RWPE1 (cell line): Measurements from ENCODE around the gene WRNIP1.
A peak's percentile ranks its signal among the peaks of the same experiment; 100 is the strongest.

Experiments used
- CTCF ChIA-PET: fragments of 350-600 bp; sonication (Branson Sonifier 250); formaldehyde crosslinking; extraction: SDS; loops from one replicate; lab custom pipeline; 2021; lab: Yijun Ruan, JAX
- POLR2A ChIA-PET: fragments of 400-600 bp; formaldehyde crosslinking; extraction: SDS; loops from one replicate; lab custom pipeline; 2020; ENCODE audit warnings: antibody characterized with exemption; ENCODE audit not compliant: low non-redundant PET; lab: Yijun Ruan, JAX
- DNase-seq: peaks from one replicate; pipeline ENCODE4 v3.0.0; 2012; ENCODE audit warnings: low spot score
- H3K27ac ChIP-seq: fragments of 450-650 bp; 2 replicates; pipeline ENCODE4 v1.5.1; 2017
- CTCF ChIP-seq: fragments of 450-650 bp; conservative IDR thresholded peaks from 2 replicates; pipeline ENCODE4 v1.5.1; 2017; ENCODE audit warnings: low read depth, mild to moderate bottlenecking

Gene WRNIP1

GRCh38 chr6:2745246-2745645 lies 19.9 kb upstream of the WRNIP1 start:
- ChIA-PET POLR2A (no interaction called here), CTCF (no interaction called here)
- DNase-seq = no peak
- no peak overlapping the region for H3K27ac ChIP-seq
- TF ChIP-seq CTCF = no peak

- H3K27ac ChIP-seq = no peak overlapping the region
- no peak for DNase-seq
- no peak for TF ChIP-seq CTCF
- CTCF ChIA-PET = interaction anchor here (1.6 kb wide), 1 partner anchor 8 kb away, joined by 5 read pairs; no protein-coding TSS in a partner anchor
- POLR2A ChIA-PET = no interaction called here
Observed at GRCh38 chr6:2746557-2747061, 18.6 kb upstream of the WRNIP1 start.

GRCh38 chr6:2748183-2748582 lies 17.0 kb upstream of the WRNIP1 start:
- ChIA-PET POLR2A (no interaction called here), CTCF (interaction anchor here (0.6 kb wide), 1 partner anchor 10 kb away, joined by 4 read pairs; no protein-coding TSS in a partner anchor)
- TF ChIP-seq CTCF = no peak
- H3K27ac ChIP-seq = no peak overlapping the region
- DNase-seq = no peak

- ChIA-PET POLR2A (no interaction called here), CTCF (interaction anchor here (0.5 to 2.3 kb wide), 14 partner anchors 9 to 396 kb away, joined by 3 to 13 read pairs (median 4); partner anchors contain the start of gene WRNIP1)
- no peak overlapping the region for H3K27ac ChIP-seq
- peak; percentile 45 for DNase-seq
- TF ChIP-seq CTCF = peak; percentile 90
Observed at GRCh38 chr6:2749969-2750600, 15.1 kb upstream of the WRNIP1 start.

- no peak for DNase-seq
- CTCF ChIA-PET = interaction anchor here (0.5 to 2.3 kb wide), 9 partner anchors 8 to 160 kb away, joined by 3 to 13 read pairs (median 5); partner anchors contain the start of gene WRNIP1
- no peak within 1 kb of the TSS for H3K27ac ChIP-seq
- no peak for TF ChIP-seq CTCF
- POLR2A ChIA-PET = no interaction called here
Observed at GRCh38 chr6:2750832-2751231, 14.4 kb upstream of the WRNIP1 start, which contains the start of gene MYLK4. Gene MYLK4, minus strand, starts transcription at chr6:2750922. Its CDS starts 1,628 bp downstream, at chr6:2749294.

GRCh38 chr6:2751871-2752270 lies 13.3 kb upstream of the WRNIP1 start:
- CTCF ChIA-PET = interaction anchor here (0.7 kb wide), 1 partner anchor 12 kb away, joined by 5 read pairs; no protein-coding TSS in a partner anchor
- POLR2A ChIA-PET = no interaction called here
- DNase-seq = no peak
- no peak for TF ChIP-seq CTCF
- H3K27ac ChIP-seq = no peak overlapping the region
